Trophoblast cell (in vitro differentiated cells and primary cell): Measurements from ENCODE around the gene BTG1.

Experiments used
- DNase-seq, 2 donors: peaks; one replicate each; pipeline ENCODE4 v3.0.0-alpha.2; 2016
- H2AFZ ChIP-seq: 2 replicates; pipeline ENCODE4 v1.6.1; 2013; ENCODE audit warnings: low read length, moderate library complexity, mild to moderate bottlenecking; ENCODE audit not compliant: insufficient read depth, poor library complexity
- H2AK5ac ChIP-seq: 2 replicates; pipeline ENCODE4 v1.6.1; 2013; ENCODE audit warnings: mild to moderate bottlenecking, low read length
- H2BK120ac ChIP-seq: 2 replicates; pipeline ENCODE4 v1.6.1; 2013; ENCODE audit warnings: low read length, mild to moderate bottlenecking, moderate library complexity; ENCODE audit not compliant: insufficient read depth, poor library complexity
- H2BK12ac ChIP-seq: 2 replicates; pipeline ENCODE4 v1.6.1; 2013; ENCODE audit warnings: mild to moderate bottlenecking, low read length, moderate library complexity
- H2BK5ac ChIP-seq: 2 replicates; pipeline ENCODE4 v1.6.1; 2013; ENCODE audit warnings: low read length, low read depth, moderate library complexity, mild to moderate bottlenecking; ENCODE audit not compliant: poor library complexity
- H3K14ac ChIP-seq: 2 replicates; pipeline ENCODE4 v1.6.1; 2013; ENCODE audit warnings: mild to moderate bottlenecking, low read length
- H3K18ac ChIP-seq: 2 replicates; pipeline ENCODE4 v1.6.1; 2013; ENCODE audit warnings: mild to moderate bottlenecking, low read length
- H3K23ac ChIP-seq: 2 replicates; pipeline ENCODE4 v1.6.1; 2013; ENCODE audit warnings: low read length
- H3K27ac ChIP-seq: 2 replicates; pipeline ENCODE4 v1.5.1; 2013; ENCODE audit warnings: low read depth, mild to moderate bottlenecking, inconsistent platforms, low read length, moderate library complexity
- H3K27me3 ChIP-seq: 2 replicates; pipeline ENCODE4 v1.6.1; 2013; ENCODE audit warnings: inconsistent platforms, mild to moderate bottlenecking, low read length, moderate library complexity; ENCODE audit not compliant: insufficient read depth
- H3K36me3 ChIP-seq, 2 experiments: 1 replicate in 1 of 2; 2 replicates in 1 of 2; pipeline ENCODE4 v1.6.1; 2013; ENCODE audit warnings: low read length in 2 of 2, mild to moderate bottlenecking in 2 of 2, moderate library complexity in 1 of 2; ENCODE audit not compliant: insufficient read depth in 2 of 2, control insufficient read depth in 1 of 2
- H3K4ac ChIP-seq: 2 replicates; pipeline ENCODE4 v1.6.1; 2013; ENCODE audit warnings: low read depth, mild to moderate bottlenecking, low read length, moderate library complexity
- H3K4me1 ChIP-seq, 2 experiments: 1 replicate in 1 of 2; 2 replicates in 1 of 2; pipeline ENCODE4 v1.6.1; 2013; ENCODE audit warnings: low read length in 2 of 2, mild to moderate bottlenecking in 2 of 2, moderate library complexity in 1 of 2; ENCODE audit not compliant: insufficient read depth in 2 of 2, control insufficient read depth in 1 of 2
- H3K4me2 ChIP-seq: 2 replicates; pipeline ENCODE4 v1.6.1; 2013; ENCODE audit warnings: inconsistent platforms, mild to moderate bottlenecking, low read length, moderate library complexity
- H3K4me3 ChIP-seq: 2 replicates; pipeline ENCODE4 v1.5.1; 2013; ENCODE audit warnings: mild to moderate bottlenecking, low read depth, low read length, inconsistent platforms
- H3K79me1 ChIP-seq: one replicate; pipeline ENCODE4 v1.6.1; 2013; ENCODE audit warnings: low read length
- H3K79me2 ChIP-seq: 2 replicates; pipeline ENCODE4 v1.6.1; 2013; ENCODE audit warnings: low read length, mild to moderate bottlenecking; ENCODE audit not compliant: control insufficient read depth, insufficient read depth, poor library complexity
- H3K9ac ChIP-seq: 2 replicates; pipeline ENCODE4 v1.6.1; 2013; ENCODE audit warnings: mild to moderate bottlenecking, low read length
- H3K9me3 ChIP-seq: 2 replicates; pipeline ENCODE4 v1.6.1; 2013; ENCODE audit warnings: low read depth, mild to moderate bottlenecking, control low read depth, inconsistent platforms, low read length; ENCODE audit not compliant: insufficient read depth
- H4K12ac ChIP-seq: 2 replicates; pipeline ENCODE4 v1.6.1; 2013; ENCODE audit warnings: low read depth, mild to moderate bottlenecking, low read length, moderate library complexity
- H4K8ac ChIP-seq: 2 replicates; pipeline ENCODE4 v1.6.1; 2013; ENCODE audit warnings: low read depth, mild to moderate bottlenecking, low read length, moderate library complexity
- H4K91ac ChIP-seq: one replicate; pipeline ENCODE4 v1.6.1; 2013; ENCODE audit warnings: low read depth, mild to moderate bottlenecking, low read length, moderate library complexity
- WGBS: extraction: QIAGEN DNeasy Blood & Tissue Kit; methylation state at CpG from one replicate; pipeline ENCODE4 v1.1.7; 2013; ENCODE audit warnings: missing lambda C conversion rate; ENCODE audit not compliant: insufficient read length, insufficient coverage; ENCODE audit errors: extremely low coverage; 5-methylcytosine and 5-hydroxymethylcytosine counted together

The BTG1 gene

DNA sequence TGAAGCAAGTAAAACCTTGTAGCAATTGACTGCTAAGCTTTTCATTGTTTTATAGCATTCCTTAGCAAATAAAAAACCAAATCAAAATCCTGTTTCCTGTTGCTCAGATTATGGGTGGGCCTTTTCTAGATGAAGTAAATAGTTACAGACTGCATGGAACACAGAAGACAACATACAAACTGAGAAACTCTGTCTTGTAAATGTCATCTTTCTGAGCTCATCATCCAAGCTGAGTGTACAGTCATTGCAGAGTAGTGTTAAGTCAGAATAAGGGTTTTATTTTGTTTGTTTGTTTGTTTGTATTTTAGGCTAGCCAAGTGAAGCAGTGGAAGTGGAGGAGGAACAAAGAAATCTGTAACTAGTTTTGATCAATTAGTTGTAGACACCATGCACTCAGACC is 24.4 kb upstream of the BTG1 start:
- no peak for DNase-seq
- H2BK120ac ChIP-seq: no peak overlapping the region
- no peaks in the 10 kb centered on the region for H3K36me3 ChIP-seq
- H3K14ac ChIP-seq: no peak overlapping the region
- no peak overlapping the region for H3K4me3 ChIP-seq
- H4K8ac ChIP-seq: no peak overlapping the region
- H3K79me1 ChIP-seq: no peaks in the 10 kb centered on the region
- H3K9ac ChIP-seq: no peak overlapping the region
- no peaks in the 10 kb centered on the region for H3K4me1 ChIP-seq
- H4K12ac ChIP-seq: no peak overlapping the region
- H2BK12ac ChIP-seq: no peak overlapping the region
- H2BK5ac ChIP-seq: no peak overlapping the region
- no peak overlapping the region for H2AFZ ChIP-seq
- H3K4me2 ChIP-seq: no peak overlapping the region
- H3K23ac ChIP-seq: no peak overlapping the region
- no peaks in the 10 kb centered on the region for H3K27me3 ChIP-seq
- no peaks in the 10 kb centered on the region for H3K79me2 ChIP-seq
- H3K18ac ChIP-seq: no peak overlapping the region
- no peaks in the 10 kb centered on the region for H3K9me3 ChIP-seq
- no peak overlapping the region for H2AK5ac ChIP-seq
- no peak overlapping the region for H3K27ac ChIP-seq
- no peak overlapping the region for H3K4ac ChIP-seq
- H4K91ac ChIP-seq: no peak overlapping the region

DNA sequence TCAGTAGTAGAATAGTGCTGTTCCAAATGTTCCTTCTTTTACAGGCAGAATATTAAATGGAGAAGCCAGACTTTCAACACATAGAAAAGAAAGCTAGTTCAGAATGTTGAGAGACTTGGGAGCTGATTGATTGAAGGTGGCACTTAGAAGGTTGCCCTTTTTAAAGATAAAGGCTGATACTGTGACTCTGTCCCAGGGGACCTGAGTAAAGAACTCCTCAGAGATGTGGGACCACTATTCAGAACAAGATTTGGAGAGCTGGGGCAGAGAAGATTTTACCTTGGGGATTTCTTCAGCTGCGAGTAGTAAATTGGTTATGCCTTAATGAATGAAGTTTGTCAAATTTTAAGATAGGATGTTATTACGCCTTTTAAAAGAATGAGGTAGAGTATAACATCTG is 21.4 kb upstream of the BTG1 start:
- H4K12ac ChIP-seq: no peak overlapping the region
- no peak overlapping the region for H4K91ac ChIP-seq
- no peak overlapping the region for H3K27ac ChIP-seq
- no CpG with 5 or more reads among the region's 2 CpGs for WGBS
- H3K4me3 ChIP-seq: no peak overlapping the region
- H2BK120ac ChIP-seq: no peak overlapping the region
- H2AFZ ChIP-seq: no peak overlapping the region
- no peaks in the 10 kb centered on the region for H3K79me1 ChIP-seq
- H4K8ac ChIP-seq: no peak overlapping the region
- H3K18ac ChIP-seq: no peak overlapping the region
- H3K4ac ChIP-seq: no peak overlapping the region
- no peak overlapping the region for H3K9ac ChIP-seq
- no peaks in the 10 kb centered on the region for H3K4me1 ChIP-seq
- H3K14ac ChIP-seq: no peak overlapping the region
- no peak overlapping the region for H2BK5ac ChIP-seq
- no peaks in the 10 kb centered on the region for H3K27me3 ChIP-seq
- H2BK12ac ChIP-seq: no peak overlapping the region
- no peak overlapping the region for H3K23ac ChIP-seq
- no peak overlapping the region for H3K4me2 ChIP-seq
- H3K36me3 ChIP-seq: no peaks in the 10 kb centered on the region
- H3K9me3 ChIP-seq: no peaks in the 10 kb centered on the region
- no peaks in the 10 kb centered on the region for H3K79me2 ChIP-seq
- no peak for DNase-seq
- no peak overlapping the region for H2AK5ac ChIP-seq

DNA sequence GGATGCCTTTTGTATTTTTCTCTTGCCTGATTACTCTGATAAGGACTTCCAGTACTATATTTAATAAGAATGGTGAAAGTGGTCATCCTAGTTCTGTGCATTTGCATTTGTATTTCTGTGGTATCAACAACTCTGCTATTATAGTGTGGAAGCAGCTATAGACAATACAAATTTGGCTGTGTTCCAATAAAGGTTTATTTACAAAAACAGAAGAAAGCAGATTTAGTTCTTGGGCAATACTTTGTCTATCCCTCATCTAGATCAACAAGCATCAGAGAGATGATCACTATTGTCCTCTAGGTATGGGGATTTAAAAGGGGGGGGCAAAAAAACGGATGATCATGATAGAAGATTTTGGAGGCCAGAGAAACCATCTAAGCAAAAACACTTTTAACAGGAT is 19.1 kb upstream of the BTG1 start:
- no peak overlapping the region for H3K4me2 ChIP-seq
- H3K9me3 ChIP-seq: no peaks in the 10 kb centered on the region
- no peaks in the 10 kb centered on the region for H3K79me2 ChIP-seq
- no peak overlapping the region for H3K4me3 ChIP-seq
- no peak overlapping the region for H4K91ac ChIP-seq
- H4K12ac ChIP-seq: no peak overlapping the region
- H3K4me1 ChIP-seq: no peaks in the 10 kb centered on the region
- no peak overlapping the region for H3K9ac ChIP-seq
- no peak overlapping the region for H3K18ac ChIP-seq
- H2BK120ac ChIP-seq: no peak overlapping the region
- no CpG with 5 or more reads among the region's 1 CpG for WGBS
- H2BK12ac ChIP-seq: no peak overlapping the region
- H2AK5ac ChIP-seq: no peak overlapping the region
- no peak overlapping the region for H4K8ac ChIP-seq
- DNase-seq: no peak
- H2AFZ ChIP-seq: no peak overlapping the region
- no peak overlapping the region for H3K27ac ChIP-seq
- H3K79me1 ChIP-seq: no peaks in the 10 kb centered on the region
- no peak overlapping the region for H3K23ac ChIP-seq
- H3K36me3 ChIP-seq: no peaks in the 10 kb centered on the region
- H3K14ac ChIP-seq: no peak overlapping the region
- no peak overlapping the region for H2BK5ac ChIP-seq
- H3K4ac ChIP-seq: no peak overlapping the region
- no peaks in the 10 kb centered on the region for H3K27me3 ChIP-seq

DNA sequence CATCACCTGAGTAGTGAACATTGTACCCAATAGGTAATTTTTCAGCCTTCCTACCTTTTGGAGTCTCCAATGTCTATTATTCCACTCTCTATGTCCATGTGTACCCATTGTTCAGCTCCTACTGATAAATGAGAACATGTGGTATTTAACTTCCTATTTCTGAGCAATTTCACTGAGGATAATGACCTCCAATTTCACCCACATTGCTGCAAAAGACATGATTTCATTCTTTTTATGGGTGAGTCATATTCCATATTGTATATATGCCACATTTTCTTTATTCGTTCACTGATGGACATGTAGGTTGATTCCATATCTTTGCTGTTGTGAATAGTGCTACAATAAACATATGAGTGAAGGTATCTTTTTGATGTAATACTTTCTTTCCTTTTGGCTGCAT is 16.4 kb upstream of the BTG1 start:
- H4K8ac ChIP-seq: no peak overlapping the region
- no peak overlapping the region for H3K23ac ChIP-seq
- H4K91ac ChIP-seq: no peak overlapping the region
- no peak overlapping the region for H3K18ac ChIP-seq
- no peak overlapping the region for H3K4me3 ChIP-seq
- no peak overlapping the region for H4K12ac ChIP-seq
- no peak overlapping the region for H3K9ac ChIP-seq
- no peak overlapping the region for H3K4ac ChIP-seq
- WGBS: no CpG with 5 or more reads among the region's 1 CpG
- H2BK12ac ChIP-seq: no peak overlapping the region
- no peak overlapping the region for H3K27ac ChIP-seq
- no peak overlapping the region for H2BK120ac ChIP-seq
- H2AFZ ChIP-seq: no peak overlapping the region
- H2AK5ac ChIP-seq: no peak overlapping the region
- no peaks in the 10 kb centered on the region for H3K36me3 ChIP-seq
- H3K4me1 ChIP-seq: no peaks in the 10 kb centered on the region
- DNase-seq: no peak
- H3K9me3 ChIP-seq: no peaks in the 10 kb centered on the region
- no peaks in the 10 kb centered on the region for H3K27me3 ChIP-seq
- no peaks in the 10 kb centered on the region for H3K79me2 ChIP-seq
- no peak overlapping the region for H3K4me2 ChIP-seq
- no peaks in the 10 kb centered on the region for H3K79me1 ChIP-seq
- H2BK5ac ChIP-seq: no peak overlapping the region
- H3K14ac ChIP-seq: no peak overlapping the region
